K562 (cell line): ENCODE data around the gene FBXL12.

Experiments used
- STAT5B ChIP-seq: fragments of 250-450 bp; sonication (Bioruptor Pico); IDR thresholded peaks from 2 replicates; pipeline ENCODE4 v1.8.0; 2021; ENCODE audit warnings: mild to moderate bottlenecking, inconsistent platforms
- ZNF232 ChIP-seq: sonication (generic); formaldehyde crosslinking; IDR thresholded peaks from 2 replicates; pipeline ENCODE4 v1.8.0; 2022; ENCODE audit warnings: mild to moderate bottlenecking, missing genetic modification reagents
- ZNF445 ChIP-seq: fragments of 250-450 bp; sonication (Bioruptor Pico); IDR thresholded peaks from 2 replicates; pipeline ENCODE4 v1.4.0; 2020; ENCODE audit warnings: low read depth, mild to moderate bottlenecking, moderate library complexity
- TF ChIP-seq, protein P1 (sequence below): fragments of 450-650 bp; conservative IDR thresholded peaks from 2 replicates; pipeline ENCODE4 v1.6.1; 2016; ENCODE audit warnings: missing genetic modification characterization, low read depth, mild to moderate bottlenecking, control low read depth, missing compliant biosample characterization

DNA sequence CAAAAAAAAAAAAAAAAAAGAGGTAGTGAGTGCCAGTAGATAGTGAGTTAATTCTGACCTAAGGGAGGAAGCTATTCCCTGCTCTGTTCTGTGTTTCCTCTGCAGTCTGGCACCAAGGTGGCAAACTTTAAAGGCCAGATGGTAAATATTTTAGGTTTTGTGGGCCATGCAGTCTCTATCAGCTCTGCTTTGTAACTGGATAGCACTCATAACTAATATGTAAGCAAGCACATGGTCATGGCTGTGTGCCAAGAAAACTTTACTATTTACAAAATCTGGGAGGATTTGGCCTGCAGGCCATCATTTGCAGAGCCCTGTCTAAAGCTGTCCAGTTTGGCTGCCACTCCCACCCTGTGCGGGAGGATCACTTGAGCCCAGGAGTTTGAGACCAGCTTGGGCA lies 20.5 kb upstream of the FBXL12 start:
- TF ChIP-seq STAT5B (CRISPR knock-in tag) (no peak), ZNF232 (CRISPR knock-in tag) (no peak), ZNF445 (CRISPR knock-in tag) (no peak)
- TF ChIP-seq, protein P1, sequence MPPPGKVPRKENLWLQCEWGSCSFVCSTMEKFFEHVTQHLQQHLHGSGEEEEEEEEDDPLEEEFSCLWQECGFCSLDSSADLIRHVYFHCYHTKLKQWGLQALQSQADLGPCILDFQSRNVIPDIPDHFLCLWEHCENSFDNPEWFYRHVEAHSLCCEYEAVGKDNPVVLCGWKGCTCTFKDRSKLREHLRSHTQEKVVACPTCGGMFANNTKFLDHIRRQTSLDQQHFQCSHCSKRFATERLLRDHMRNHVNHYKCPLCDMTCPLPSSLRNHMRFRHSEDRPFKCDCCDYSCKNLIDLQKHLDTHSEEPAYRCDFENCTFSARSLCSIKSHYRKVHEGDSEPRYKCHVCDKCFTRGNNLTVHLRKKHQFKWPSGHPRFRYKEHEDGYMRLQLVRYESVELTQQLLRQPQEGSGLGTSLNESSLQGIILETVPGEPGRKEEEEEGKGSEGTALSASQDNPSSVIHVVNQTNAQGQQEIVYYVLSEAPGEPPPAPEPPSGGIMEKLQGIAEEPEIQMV (tag) = no peak
